H1 (cell line): Measurements from ENCODE around the gene NFKB1. TPM values are rescaled to one million over a fixed set of nuclear protein-coding genes. Genes with fewer than 3 reads are reported as not detected.

Experiments used
- CTCF ChIA-PET: fragments of 300-600 bp; sonication (Branson Sonifier 250); formaldehyde crosslinking; loops from one replicate; lab custom pipeline; 2021; ENCODE audit not compliant: partially characterized antibody; lab: Charles Lee
- POLR2A ChIA-PET: fragments of 300-600 bp; sonication (Branson Sonifier 250); formaldehyde crosslinking; loops from one replicate; lab custom pipeline; 2021; ENCODE audit warnings: inconsistent platforms; ENCODE audit not compliant: partially characterized antibody; lab: Charles Lee
- DNase-seq, 2 experiments: peaks; one replicate each; pipeline versions ENCODE4 v3.0.0 to v3.0.0-alpha.2; 2010 to 2022; ENCODE audit warnings: low spot score in 2 of 2, low read depth in 1 of 2, mixed read lengths in 1 of 2
- FAIRE-seq: peaks from 2 replicates; lab custom pipeline; 2011; peaks lifted over from hg19 to GRCh38; lab: Jason Lieb, UNC
- H2AFZ ChIP-seq: 2 replicates; pipeline ENCODE4 v1.8.1; 2012; ENCODE audit warnings: low read length, inconsistent platforms
- H2AK5ac ChIP-seq: 2 replicates; pipeline ENCODE4 v1.6.1; 2013; ENCODE audit warnings: low read depth, low read length
- H2BK120ac ChIP-seq: replicated peaks from 2 replicates; pipeline ENCODE3; 2013; ENCODE audit warnings: low read depth, low read length, inconsistent platforms
- H2BK12ac ChIP-seq: 2 replicates; pipeline ENCODE4 v1.6.1; 2013; ENCODE audit warnings: low read depth, low read length
- H2BK15ac ChIP-seq: 2 replicates; pipeline ENCODE4 v1.6.1; 2013; ENCODE audit warnings: low read length
- H2BK20ac ChIP-seq: 2 replicates; pipeline ENCODE4 v1.6.1; 2013; ENCODE audit warnings: low read length
- H2BK5ac ChIP-seq: 2 replicates; pipeline ENCODE4 v1.6.1; 2013; ENCODE audit warnings: low read depth, low read length
- H3K14ac ChIP-seq: 2 replicates; pipeline ENCODE4 v1.6.1; 2013; ENCODE audit warnings: inconsistent platforms; ENCODE audit not compliant: insufficient read length
- H3K18ac ChIP-seq: 2 replicates; pipeline ENCODE4 v1.6.1; 2013; ENCODE audit warnings: low read length; ENCODE audit errors: extremely low read depth
- H3K23ac ChIP-seq: 2 replicates; pipeline ENCODE4 v1.6.1; 2013; ENCODE audit warnings: inconsistent platforms; ENCODE audit not compliant: insufficient read length
- H3K23me2 ChIP-seq: 2 replicates; pipeline ENCODE4 v1.6.1; 2013; ENCODE audit warnings: low read depth, low read length
- H3K27ac ChIP-seq: 2 replicates; pipeline ENCODE4 v1.6.1; 2011; ENCODE audit warnings: low read depth, low read length, inconsistent platforms
- H3K27me3 ChIP-seq, 4 experiments: replicated peaks in 1 of 4; 1 replicate in 1 of 4; 2 replicates in 3 of 4; pipeline versions ENCODE4 v1.6.1 to v1.8.1; 2011 to 2013; ENCODE audit warnings: low read length in 3 of 4, mild to moderate bottlenecking in 3 of 4, inconsistent platforms in 2 of 4, mixed read lengths in 2 of 4, moderate library complexity in 1 of 4; ENCODE audit not compliant: control insufficient read depth in 3 of 4, insufficient read depth in 3 of 4; ENCODE audit errors: extremely low read depth in 1 of 4
- H3K36me3 ChIP-seq, 4 experiments: 2 replicates each; pipeline versions ENCODE4 v1.6.1 to v1.8.1; 2011 to 2013; ENCODE audit warnings: mild to moderate bottlenecking in 4 of 4, low read length in 3 of 4, moderate library complexity in 2 of 4, control low read depth in 1 of 4, inconsistent platforms in 1 of 4; ENCODE audit not compliant: insufficient read depth in 4 of 4, control insufficient read depth in 2 of 4
- H3K4ac ChIP-seq: replicated peaks from 2 replicates; pipeline ENCODE3; 2013; ENCODE audit warnings: low read length, low read depth, mixed read lengths, inconsistent platforms; ENCODE audit not compliant: insufficient read length
- H3K4me1 ChIP-seq, 4 experiments: replicated peaks in 1 of 4; 1 replicate in 1 of 4; 2 replicates in 3 of 4; pipeline versions ENCODE4 v1.6.1 to v1.8.1; 2011 to 2013; ENCODE audit warnings: low read length in 3 of 4, inconsistent platforms in 2 of 4, mixed read lengths in 1 of 4; ENCODE audit not compliant: insufficient read depth in 4 of 4, control insufficient read depth in 3 of 4
- H3K4me2 ChIP-seq, 2 experiments: 2 replicates each; pipeline versions ENCODE4 v1.6.1 to v1.8.1; 2011 to 2013; ENCODE audit warnings: low read depth in 2 of 2, low read length in 2 of 2, control low read depth in 1 of 2, inconsistent platforms in 1 of 2, mild to moderate bottlenecking in 1 of 2; ENCODE audit not compliant: insufficient read depth in 1 of 2
- H3K4me3 ChIP-seq, 4 experiments: fragments of 200-600, 300-600 bp in 1 of 4; sonication (generic), shearing (Covaris generic), sonication (Bioruptor Twin) in 1 of 4; 2 replicates each; pipeline versions ENCODE4 v1.5.1 to v1.8.1; 2011 to 2016; ENCODE audit warnings: low read length in 4 of 4, low read depth in 3 of 4, control low read depth in 2 of 4, inconsistent platforms in 2 of 4, mild to moderate bottlenecking in 2 of 4, mixed read lengths in 1 of 4, moderate library complexity in 1 of 4; ENCODE audit not compliant: insufficient read depth in 2 of 4; ENCODE audit errors: extremely low read depth in 1 of 4
- H3K56ac ChIP-seq: replicated peaks from 2 replicates; pipeline ENCODE3; 2013; ENCODE audit warnings: low read depth, mild to moderate bottlenecking, mixed read lengths, low read length, inconsistent platforms; ENCODE audit not compliant: insufficient read length
- H3K79me1 ChIP-seq: 2 replicates; pipeline ENCODE4 v1.6.1; 2013; ENCODE audit warnings: low read depth, low read length, control low read depth
- H3K79me2 ChIP-seq, 2 experiments: 2 replicates each; pipeline versions ENCODE4 v1.6.1 to v1.8.1; 2012 to 2013; ENCODE audit warnings: low read length in 2 of 2, mild to moderate bottlenecking in 2 of 2, inconsistent platforms in 1 of 2; ENCODE audit not compliant: insufficient read depth in 2 of 2, control insufficient read depth in 1 of 2
- H3K9ac ChIP-seq, 4 experiments: replicated peaks in 1 of 4; 1 replicate in 1 of 4; 2 replicates in 3 of 4; pipeline versions ENCODE4 v1.6.1 to v1.8.1; 2011 to 2013; ENCODE audit warnings: low read depth in 3 of 4, low read length in 3 of 4, control low read depth in 2 of 4, mild to moderate bottlenecking in 2 of 4, moderate library complexity in 2 of 4, inconsistent platforms in 1 of 4; ENCODE audit errors: extremely low read depth in 1 of 4
- H3K9me3 ChIP-seq, 2 experiments: 2 replicates each; pipeline versions ENCODE4 v1.6.1 to v1.8.1; 2012 to 2013; ENCODE audit warnings: mild to moderate bottlenecking in 2 of 2, moderate library complexity in 2 of 2, control low read depth in 1 of 2, inconsistent platforms in 1 of 2, low read depth in 1 of 2, low read length in 1 of 2, mixed read lengths in 1 of 2; ENCODE audit not compliant: insufficient read depth in 2 of 2
- H4K20me1 ChIP-seq, 2 experiments: replicated peaks in 1 of 2; 2 replicates each; pipeline versions ENCODE3 to v1.8.1; 2011 to 2013; ENCODE audit warnings: inconsistent platforms in 2 of 2, low read length in 2 of 2, mild to moderate bottlenecking in 1 of 2; ENCODE audit not compliant: insufficient read depth in 2 of 2, control insufficient read depth in 1 of 2
- H4K5ac ChIP-seq: 2 replicates; pipeline ENCODE4 v1.6.1; 2013; ENCODE audit warnings: low read length, low read depth, mixed read lengths, inconsistent platforms; ENCODE audit not compliant: insufficient read length
- H4K8ac ChIP-seq: 2 replicates; pipeline ENCODE4 v1.8.0; 2013; ENCODE audit warnings: mild to moderate bottlenecking, moderate library complexity, low read length, inconsistent platforms; ENCODE audit not compliant: insufficient read depth; ENCODE audit errors: extremely low read depth
- H4K91ac ChIP-seq: replicated peaks from 2 replicates; pipeline ENCODE3; 2013; ENCODE audit warnings: low read length, mixed read lengths, inconsistent platforms; ENCODE audit not compliant: insufficient read length
- ATF2 ChIP-seq: IDR thresholded peaks from 2 replicates; pipeline ENCODE4 v1.6.1; 2012; ENCODE audit warnings: low read length, inconsistent platforms
- CEBPB ChIP-seq: IDR thresholded peaks from 2 replicates; pipeline ENCODE4 v1.6.1; 2012; ENCODE audit warnings: low read depth, low read length
- POLR2AphosphoS5 ChIP-seq: IDR thresholded peaks from 2 replicates; pipeline ENCODE4 v1.6.1; 2011; ENCODE audit warnings: low read depth, low read length
- RXRA ChIP-seq: IDR thresholded peaks from 2 replicates; pipeline ENCODE4 v1.6.1; 2011; ENCODE audit warnings: low read depth, mild to moderate bottlenecking, low read length, moderate library complexity; ENCODE audit not compliant: insufficient read depth
- ZNF274 ChIP-seq: IDR thresholded peaks from 2 replicates; pipeline ENCODE4 v1.7.0; 2012; ENCODE audit warnings: low read length, borderline replicate concordance; ENCODE audit errors: extremely low read depth
- WGBS, 2 experiments: shearing (Covaris generic) in 1 of 2; methylation state at CpG; one replicate each; pipeline versions ENCODE4 v1.1.6 to v1.1.7; 2013 to 2015; ENCODE audit warnings: low lambda C conversion rate in 2 of 2, mixed read lengths in 2 of 2, inconsistent platforms in 1 of 2, low coverage in 1 of 2, missing lambda C conversion rate in 1 of 2; ENCODE audit not compliant: insufficient replicate concordance in 2 of 2, insufficient coverage in 1 of 2, insufficient read length in 1 of 2; ENCODE audit errors: extremely low coverage in 1 of 2, missing lambda C conversion rate in 1 of 2; 5-methylcytosine and 5-hydroxymethylcytosine counted together
- polyA plus RNA-seq, 7 experiments: library from polyadenylated mRNA; depleted of rRNA in 3 of 7; stranded (reverse) in 5 of 7; unstranded in 2 of 7; fragments of >200 nt in 5 of 7; fragments of 200-250 nt in 2 of 7; gene quantifications; 1 replicate in 5 of 7; 2 replicates in 1 of 7; 4 replicates in 1 of 7; pipeline versions ENCODE4 v1.2.1 to v1.2.3, GENCODE V29; 2011 to 2013; ENCODE audit warnings: missing spikeins in 2 of 7, mixed read lengths in 2 of 7
- total RNA-seq: library from RNA; stranded (reverse); fragmentation: NEBNext Ultra II Directional; extraction: Animal tissue kit (Norgen Biotek cat#: 25700); gene quantifications from 2 replicates; pipeline ENCODE4 v1.2.1, GENCODE V29; 2021

NFKB1 gene
- total and polyA plus RNA-seq, 2 of the 8 experiments (the other 6 are each of a cell fraction or from before 2014, with no cell fraction given): 2.9 to 6.8 TPM

- H4K5ac ChIP-seq: no peak overlapping the region
- H3K23me2 ChIP-seq: no peaks in the 10 kb centered on the region
- no peak overlapping the region for H3K9ac ChIP-seq
- no peaks in the 10 kb centered on the region for H3K4me1 ChIP-seq
- CTCF ChIA-PET: interaction anchor here (1.2 to 1.5 kb wide), 3 partner anchors 9 to 380 kb away, joined by 3 to 5 read pairs (median 5); no protein-coding TSS in a partner anchor
- H2BK5ac ChIP-seq: no peak overlapping the region
- H4K91ac ChIP-seq: no peak overlapping the region
- POLR2A ChIA-PET: no interaction called here
- no peak overlapping the region for H3K4ac ChIP-seq
- H2BK20ac ChIP-seq: no peak overlapping the region
- H2AFZ ChIP-seq: no peak overlapping the region
- no peak overlapping the region for H2BK120ac ChIP-seq
- no peak overlapping the region for H3K27ac ChIP-seq
- H3K79me1 ChIP-seq: no peaks in the 10 kb centered on the region
- no peak overlapping the region for H2BK15ac ChIP-seq
- peaks cover 4 to 18% (median 10%) of the 10 kb centered on the region in 4 experiments; a peak in 6 of 8 replicates for H3K36me3 ChIP-seq
- no peaks in the 10 kb centered on the region for H3K79me2 ChIP-seq
- no peaks in the 10 kb centered on the region for H3K27me3 ChIP-seq
- H4K8ac ChIP-seq: no peak overlapping the region
- H3K23ac ChIP-seq: no peak overlapping the region
- no peak overlapping the region for H3K4me2 ChIP-seq
- H3K9me3 ChIP-seq: no peaks in the 10 kb centered on the region
- H3K56ac ChIP-seq: no peak overlapping the region
- H3K14ac ChIP-seq: no peak overlapping the region
- no peak overlapping the region for H3K4me3 ChIP-seq
- no peak for FAIRE-seq
- H3K18ac ChIP-seq: no peak overlapping the region
- no peaks in the 10 kb centered on the region for H4K20me1 ChIP-seq
- no peak overlapping the region for H2AK5ac ChIP-seq
- 91% methylated on average over 13 of the region's 13 CpGs; no CpG with 5 or more reads in 1 of the 2 experiments for WGBS, 2 experiments
- H2BK12ac ChIP-seq: no peak overlapping the region
- DNase-seq: no peak
- no peak for TF ChIP-seq POLR2AphosphoS5
- TF ChIP-seq CEBPB: no peak
- no peak for TF ChIP-seq ATF2
- TF ChIP-seq ZNF274: no peak
- TF ChIP-seq RXRA: no peak
These were observed 128.5 kb downstream of the NFKB1 start for GRCh38 chr4:102629673-102630072.
